OCI-LY1 (cell line): Measurements from ENCODE around the gene OAS3.

ENCODE experiments used
- H2AFZ ChIP-seq: fragments of 200-600 bp; sonication (generic), shearing (Covaris generic); 2 replicates; pipeline ENCODE4 v1.6.0; 2014; ENCODE audit warnings: antibody characterized with exemption, mild to moderate bottlenecking, low read length
- H3F3A ChIP-seq: fragments of 200-600 bp; sonication (generic), shearing (Covaris generic); 2 replicates; pipeline ENCODE4 v1.6.0; 2014; ENCODE audit warnings: mild to moderate bottlenecking, antibody characterized with exemption, low read length, moderate library complexity; ENCODE audit not compliant: insufficient read depth
- H3K27ac ChIP-seq: fragments of 200-600 bp; sonication (generic); 2 replicates; pipeline ENCODE4 v1.5.1; 2014; ENCODE audit warnings: low read length, mixed run types, mild to moderate bottlenecking, low read depth; ENCODE audit not compliant: poor library complexity, severe bottlenecking
- H3K27me3 ChIP-seq: fragments of 200-600 bp; sonication (generic); 2 replicates; pipeline ENCODE4 v1.6.0; 2014; ENCODE audit warnings: antibody characterized with exemption, mild to moderate bottlenecking, low read length, moderate library complexity; ENCODE audit not compliant: insufficient read depth
- H3K36me3 ChIP-seq: fragments of 200-600 bp; sonication (generic); 2 replicates; pipeline ENCODE4 v1.6.1; 2014; ENCODE audit warnings: mild to moderate bottlenecking, antibody characterized with exemption, low read length, moderate library complexity, mixed read lengths; ENCODE audit not compliant: insufficient read depth
- H3K4me1 ChIP-seq: fragments of 200-600 bp; sonication (generic); 2 replicates; pipeline ENCODE4 v1.5.1; 2014; ENCODE audit warnings: mild to moderate bottlenecking, low read length, moderate library complexity; ENCODE audit not compliant: insufficient read depth, severe bottlenecking
- H3K4me2 ChIP-seq: fragments of 200-600 bp; sonication (generic), shearing (Covaris generic); 2 replicates; pipeline ENCODE4 v1.6.1; 2014; ENCODE audit warnings: low read length
- H3K4me3 ChIP-seq: fragments of 200-600 bp; sonication (generic); 2 replicates; pipeline ENCODE4 v1.5.1; 2014; ENCODE audit warnings: low read length, low read depth, mild to moderate bottlenecking, mixed read lengths; ENCODE audit not compliant: poor library complexity, severe bottlenecking
- H3K79me2 ChIP-seq: fragments of 200-600 bp; shearing (Covaris generic); 2 replicates; pipeline ENCODE4 v1.6.1; 2016; ENCODE audit warnings: mixed run types, low read length, mixed read lengths; ENCODE audit not compliant: insufficient read depth
- H3K9ac ChIP-seq: fragments of 200-600 bp; sonication (generic), shearing (Covaris generic); 2 replicates; pipeline ENCODE4 v1.6.1; 2014; ENCODE audit warnings: mild to moderate bottlenecking, low read length, mixed read lengths
- H3K9me2 ChIP-seq: fragments of 200-600 bp; sonication (generic), shearing (Covaris generic); 2 replicates; pipeline ENCODE4 v1.6.1; 2014; ENCODE audit warnings: low read depth, mild to moderate bottlenecking, low read length, mixed read lengths
- H3K9me3 ChIP-seq: fragments of 200-600 bp; shearing (Covaris generic); 2 replicates; pipeline ENCODE4 v1.6.1; 2014; ENCODE audit warnings: low read length, mixed read lengths
- H4K20me1 ChIP-seq: fragments of 200-600 bp; sonication (generic), shearing (Covaris generic); 2 replicates; pipeline ENCODE4 v1.6.0; 2016; ENCODE audit warnings: mild to moderate bottlenecking, low read length; ENCODE audit not compliant: insufficient read depth
- EZH2 ChIP-seq: fragments of 200-600 bp; sonication (generic), shearing (Covaris generic); IDR thresholded peaks from 2 replicates; pipeline ENCODE4 v1.8.0; 2017; ENCODE audit warnings: borderline replicate concordance, mixed run types, mild to moderate bottlenecking, antibody characterized with exemption, low read length, moderate library complexity, mixed read lengths
- TF ChIP-seq, protein P1 (sequence below): fragments of 200-600 bp; sonication (generic), shearing (Covaris generic); IDR thresholded peaks from 2 replicates; pipeline ENCODE4 v1.5.1; 2017; ENCODE audit warnings: mild to moderate bottlenecking, antibody characterized with exemption, low read length, moderate library complexity, mixed read lengths

Gene OAS3

DNA sequence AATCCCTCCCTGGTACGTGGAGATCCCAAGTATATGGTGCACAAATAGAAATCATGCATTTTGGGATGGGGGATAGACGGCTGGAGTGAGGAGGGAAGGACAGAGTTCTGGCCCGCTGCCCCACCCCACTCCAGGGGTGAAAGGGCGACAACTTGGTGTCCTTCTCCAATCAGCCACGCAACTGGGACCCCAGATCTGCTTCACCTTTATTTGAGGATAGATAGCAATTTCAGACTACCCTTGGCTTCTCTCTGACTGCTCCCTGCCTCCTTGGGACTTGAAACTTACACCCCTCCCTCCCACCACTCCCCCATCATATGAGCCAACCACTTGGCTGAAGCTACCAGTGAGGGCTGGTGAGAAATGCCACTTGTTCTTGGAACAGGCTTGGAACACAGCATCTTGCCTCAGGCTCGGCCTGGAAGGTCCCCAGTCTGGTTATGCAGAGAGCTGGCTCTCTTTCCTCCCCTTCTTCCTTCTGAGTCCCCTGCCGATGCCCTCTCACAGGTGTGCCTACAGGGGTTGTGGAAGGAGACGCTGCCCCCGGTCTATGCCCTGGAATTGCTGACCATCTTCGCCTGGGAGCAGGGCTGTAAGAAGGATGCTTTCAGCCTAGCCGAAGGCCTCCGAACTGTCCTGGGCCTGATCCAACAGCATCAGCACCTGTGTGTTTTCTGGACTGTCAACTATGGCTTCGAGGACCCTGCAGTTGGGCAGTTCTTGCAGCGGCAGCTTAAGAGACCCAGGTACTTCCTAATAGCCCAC lies 8.1 kb downstream of the OAS3 start:
- H3K9ac ChIP-seq = no peak overlapping the region

DNA sequence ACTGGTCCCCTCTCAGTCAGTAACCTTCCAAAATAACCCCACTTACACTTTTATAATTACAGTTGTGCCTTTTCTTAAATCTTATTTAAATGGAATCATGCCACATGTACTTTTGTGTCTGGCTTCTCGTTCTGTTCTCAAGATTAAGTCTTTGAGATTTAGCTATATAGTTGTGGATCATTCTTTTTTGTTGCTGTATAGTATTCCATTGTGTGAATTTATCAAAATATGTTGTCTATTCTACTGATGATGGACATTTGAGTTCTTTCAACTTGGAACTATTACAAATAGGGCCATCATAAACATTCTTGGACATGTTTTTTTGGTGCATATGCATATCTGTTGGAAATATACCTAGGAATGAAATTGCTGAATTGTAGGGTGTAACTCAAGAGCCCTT lies 9.0 kb downstream of the OAS3 start:
- no peak overlapping the region for H3K9ac ChIP-seq
- no peaks in the 10 kb centered on the region for H3K36me3 ChIP-seq
- 0 out of 2 replicates have a peak, but pooled peaks cover 2% of the 10 kb centered on the region for H3K9me3 ChIP-seq
- H3K4me1 ChIP-seq = no peaks in the 10 kb centered on the region
- H3K4me3 ChIP-seq = no peak overlapping the region
- H3K27ac ChIP-seq = no peak overlapping the region
- H3K9me2 ChIP-seq = no peaks in the 10 kb centered on the region
- H3F3A ChIP-seq = no peaks in the 10 kb centered on the region
- H3K79me2 ChIP-seq = no peaks in the 10 kb centered on the region
- no peak overlapping the region for H2AFZ ChIP-seq
- no peaks in the 10 kb centered on the region for H3K27me3 ChIP-seq
- no peaks in the 10 kb centered on the region for H4K20me1 ChIP-seq
- no peak for TF ChIP-seq EZH2
- TF ChIP-seq, protein P1, sequence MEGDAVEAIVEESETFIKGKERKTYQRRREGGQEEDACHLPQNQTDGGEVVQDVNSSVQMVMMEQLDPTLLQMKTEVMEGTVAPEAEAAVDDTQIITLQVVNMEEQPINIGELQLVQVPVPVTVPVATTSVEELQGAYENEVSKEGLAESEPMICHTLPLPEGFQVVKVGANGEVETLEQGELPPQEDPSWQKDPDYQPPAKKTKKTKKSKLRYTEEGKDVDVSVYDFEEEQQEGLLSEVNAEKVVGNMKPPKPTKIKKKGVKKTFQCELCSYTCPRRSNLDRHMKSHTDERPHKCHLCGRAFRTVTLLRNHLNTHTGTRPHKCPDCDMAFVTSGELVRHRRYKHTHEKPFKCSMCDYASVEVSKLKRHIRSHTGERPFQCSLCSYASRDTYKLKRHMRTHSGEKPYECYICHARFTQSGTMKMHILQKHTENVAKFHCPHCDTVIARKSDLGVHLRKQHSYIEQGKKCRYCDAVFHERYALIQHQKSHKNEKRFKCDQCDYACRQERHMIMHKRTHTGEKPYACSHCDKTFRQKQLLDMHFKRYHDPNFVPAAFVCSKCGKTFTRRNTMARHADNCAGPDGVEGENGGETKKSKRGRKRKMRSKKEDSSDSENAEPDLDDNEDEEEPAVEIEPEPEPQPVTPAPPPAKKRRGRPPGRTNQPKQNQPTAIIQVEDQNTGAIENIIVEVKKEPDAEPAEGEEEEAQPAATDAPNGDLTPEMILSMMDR = no peak
- H3K4me2 ChIP-seq = no peak overlapping the region

More for the DNA sequence above, 8.1 kb downstream of the OAS3 start:
- H3F3A ChIP-seq = no peaks in the 10 kb centered on the region
- H2AFZ ChIP-seq = no peak overlapping the region
- no peak overlapping the region for H3K27ac ChIP-seq
- H3K4me1 ChIP-seq = no peaks in the 10 kb centered on the region
- no peak overlapping the region for H3K4me3 ChIP-seq
- no peaks in the 10 kb centered on the region for H3K79me2 ChIP-seq
- no peaks in the 10 kb centered on the region for H3K27me3 ChIP-seq
- H3K4me2 ChIP-seq = no peak overlapping the region
- TF ChIP-seq, protein P1 = no peak
- TF ChIP-seq EZH2 = no peak
- H4K20me1 ChIP-seq = no peaks in the 10 kb centered on the region
- 0 out of 2 replicates have a peak, but pooled peaks cover 2% of the 10 kb centered on the region for H3K9me3 ChIP-seq
- H3K36me3 ChIP-seq = no peaks in the 10 kb centered on the region
- H3K9me2 ChIP-seq = no peaks in the 10 kb centered on the region

DNA sequence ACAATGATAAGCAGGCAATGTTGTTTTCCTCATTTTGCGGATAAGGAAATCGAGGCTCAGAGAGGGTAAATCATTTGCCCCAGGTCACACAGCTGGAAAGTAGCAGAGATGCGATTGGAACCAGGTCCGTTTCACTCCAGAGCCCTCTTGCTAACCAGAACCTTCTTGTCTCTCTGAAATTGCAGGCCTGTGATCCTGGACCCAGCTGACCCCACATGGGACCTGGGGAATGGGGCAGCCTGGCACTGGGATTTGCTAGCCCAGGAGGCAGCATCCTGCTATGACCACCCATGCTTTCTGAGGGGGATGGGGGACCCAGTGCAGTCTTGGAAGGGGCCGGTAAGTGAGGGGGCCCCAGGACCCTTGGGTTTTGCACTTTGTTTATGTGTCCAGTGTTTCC lies 9.5 kb downstream of the OAS3 start:
- no peak for TF ChIP-seq EZH2
- TF ChIP-seq, protein P1 = no peak
- Histone ChIP-seq H3K4me3 (no peak overlapping the region), H3K9ac (no peak overlapping the region), H4K20me1 (no peaks in the 10 kb centered on the region), H3K4me1 (no peaks in the 10 kb centered on the region), H2AFZ (no peak overlapping the region), H3K79me2 (no peaks in the 10 kb centered on the region), H3K9me3 (0 out of 2 replicates have a peak, but pooled peaks cover 2% of the 10 kb centered on the region), H3K4me2 (no peak overlapping the region), H3K27ac (no peak overlapping the region), H3K27me3 (no peaks in the 10 kb centered on the region), H3F3A (no peaks in the 10 kb centered on the region), H3K9me2 (no peaks in the 10 kb centered on the region), H3K36me3 (no peaks in the 10 kb centered on the region)
